Measurements from ENCODE around the gene TAS2R30.

The TAS2R30 gene

GRCh38 chr12:11150832-11151231 lies 16.4 kb upstream of the TAS2R30 start:
- TF ChIP-seq GATA2 (IDR thresholded peaks at IDR 0.05; ENCODE audit: low read depth, low read length) (no peak), GATA3 (IDR thresholded peaks at IDR 0.05; ENCODE audit: low read depth, low read length) (no peak)

GRCh38 chr12:11147420-11147819 lies 13.0 kb upstream of the TAS2R30 start:
- TF ChIP-seq GATA2 (IDR thresholded peaks at IDR 0.05; ENCODE audit: low read depth, low read length) = no peak
- no peak for TF ChIP-seq GATA3 (IDR thresholded peaks at IDR 0.05; ENCODE audit: low read depth, low read length)

- TF ChIP-seq GATA3 (IDR thresholded peaks at IDR 0.05; ENCODE audit: low read depth, low read length) (no peak), GATA2 (IDR thresholded peaks at IDR 0.05; ENCODE audit: low read depth, low read length) (no peak)
These were observed 9.9 kb upstream of the TAS2R30 start for GRCh38 chr12:11144297-11144696.

- TF ChIP-seq GATA3 (IDR thresholded peaks at IDR 0.05; ENCODE audit: low read depth, low read length) = no peak
- no peak for TF ChIP-seq GATA2 (IDR thresholded peaks at IDR 0.05; ENCODE audit: low read depth, low read length)
These were observed 8.9 kb upstream of the TAS2R30 start for GRCh38 chr12:11143352-11143751.

- no peak for TF ChIP-seq GATA2 (IDR thresholded peaks at IDR 0.05; ENCODE audit: low read depth, low read length)
These were observed 1.6 kb upstream of the TAS2R30 start for GRCh38 chr12:11136075-11136474.

GRCh38 chr12:11133816-11134215 lies 628 bp downstream of the TAS2R30 start:
- TF ChIP-seq GATA2 (IDR thresholded peaks at IDR 0.05; ENCODE audit: low read depth, low read length) = no peak
- TF ChIP-seq GATA3 (IDR thresholded peaks at IDR 0.05; ENCODE audit: low read depth, low read length) = no peak

GRCh38 chr12:11133162-11133561 lies 1.3 kb downstream of the TAS2R30 start:
- TF ChIP-seq GATA2 (IDR thresholded peaks at IDR 0.05; ENCODE audit: low read depth, low read length) (no peak), GATA3 (IDR thresholded peaks at IDR 0.05; ENCODE audit: low read depth, low read length) (no peak)

- TF ChIP-seq GATA3 (IDR thresholded peaks at IDR 0.05; ENCODE audit: low read depth, low read length) (no peak), GATA2 (IDR thresholded peaks at IDR 0.05; ENCODE audit: low read depth, low read length) (no peak)
These were observed 3.4 kb downstream of the TAS2R30 start for GRCh38 chr12:11130999-11131398.

- no peak for TF ChIP-seq GATA3 (IDR thresholded peaks at IDR 0.05; ENCODE audit: low read depth, low read length)
- no peak for TF ChIP-seq GATA2 (IDR thresholded peaks at IDR 0.05; ENCODE audit: low read depth, low read length)
These were observed 4.1 kb downstream of the TAS2R30 start for GRCh38 chr12:11130382-11130781.

- TF ChIP-seq GATA2 (IDR thresholded peaks at IDR 0.05; ENCODE audit: low read depth, low read length) (no peak), GATA3 (IDR thresholded peaks at IDR 0.05; ENCODE audit: low read depth, low read length) (no peak)
These were observed 25.6 kb downstream of the TAS2R30 start for GRCh38 chr12:11108862-11109261.

- no peak for TF ChIP-seq GATA3 (IDR thresholded peaks at IDR 0.05; ENCODE audit: low read depth, low read length)
- TF ChIP-seq GATA2 (IDR thresholded peaks at IDR 0.05; ENCODE audit: low read depth, low read length) = no peak
These were observed 26.7 kb downstream of the TAS2R30 start for GRCh38 chr12:11107719-11108118.

GRCh38 chr12:11106288-11106687 lies 28.2 kb downstream of the TAS2R30 start:
- TF ChIP-seq GATA2 (IDR thresholded peaks at IDR 0.05; ENCODE audit: low read depth, low read length) (no peak), GATA3 (IDR thresholded peaks at IDR 0.05; ENCODE audit: low read depth, low read length) (no peak)

GRCh38 chr12:11105546-11105945 lies 28.9 kb downstream of the TAS2R30 start:
- no peak for TF ChIP-seq GATA2 (IDR thresholded peaks at IDR 0.05; ENCODE audit: low read depth, low read length)
- no peak for TF ChIP-seq GATA3 (IDR thresholded peaks at IDR 0.05; ENCODE audit: low read depth, low read length)

- no peak for TF ChIP-seq GATA2 (IDR thresholded peaks at IDR 0.05; ENCODE audit: low read depth, low read length)
- TF ChIP-seq GATA3 (IDR thresholded peaks at IDR 0.05; ENCODE audit: low read depth, low read length) = no peak
These were observed 42.3 kb downstream of the TAS2R30 start, which contains the start of gene TAS2R43 for GRCh38 chr12:11092128-11092527. Gene TAS2R43, minus strand, starts transcription at chr12:11092313. Its CDS starts 84 bp downstream, at chr12:11092229.

GRCh38 chr12:11089246-11089645 lies 45.2 kb downstream of the TAS2R30 start:
- TF ChIP-seq GATA2 (IDR thresholded peaks at IDR 0.05; ENCODE audit: low read depth, low read length) (no peak), GATA3 (IDR thresholded peaks at IDR 0.05; ENCODE audit: low read depth, low read length) (no peak)

GRCh38 chr12:11085419-11085818 lies 49.0 kb downstream of the TAS2R30 start:
- TF ChIP-seq GATA2 (IDR thresholded peaks at IDR 0.05; ENCODE audit: low read depth, low read length) (no peak), GATA3 (IDR thresholded peaks at IDR 0.05; ENCODE audit: low read depth, low read length) (no peak)
